MM.1S (cell line): Measurements from ENCODE around the gene HEMK1.

Experiments used
- DNase-seq: peaks from one replicate; pipeline ENCODE4 v3.0.0-alpha.2; 2015
- H2AFZ ChIP-seq: fragments of 300-600 bp; sonication (generic); 2 replicates; pipeline ENCODE4 v1.6.0; 2016; ENCODE audit warnings: antibody characterized with exemption, low read length
- H3F3A ChIP-seq: fragments of 300-600 bp; sonication (generic); 2 replicates; pipeline ENCODE4 v1.6.1; 2016; ENCODE audit warnings: mild to moderate bottlenecking, antibody characterized with exemption, low read length, moderate library complexity, mixed read lengths; ENCODE audit not compliant: insufficient read depth
- H3K27ac ChIP-seq: fragments of 300-600 bp; sonication (generic); 2 replicates; pipeline ENCODE4 v1.5.1; 2016; ENCODE audit warnings: mild to moderate bottlenecking, low read length
- H3K27me3 ChIP-seq: fragments of 300-600 bp; sonication (generic); replicated peaks from 2 replicates; pipeline ENCODE4 v1.6.0; 2016; ENCODE audit warnings: low read length; ENCODE audit not compliant: insufficient read depth
- H3K36me3 ChIP-seq: fragments of 300-600 bp; sonication (generic); replicated peaks from 2 replicates; pipeline ENCODE4 v1.6.1; 2016; ENCODE audit warnings: mild to moderate bottlenecking, low read length, mixed read lengths; ENCODE audit not compliant: insufficient read depth
- H3K4me1 ChIP-seq: fragments of 300-600 bp; sonication (generic); 2 replicates; pipeline ENCODE4 v1.6.1; 2016; ENCODE audit warnings: low read length, mixed read lengths
- H3K4me2 ChIP-seq: fragments of 300-600 bp; sonication (generic); 2 replicates; pipeline ENCODE4 v1.6.0; 2016; ENCODE audit warnings: low read depth, low read length
- H3K4me3 ChIP-seq: fragments of 300-600 bp; sonication (generic); 2 replicates; pipeline ENCODE4 v1.5.1; 2016; ENCODE audit warnings: low read length, mixed read lengths
- H3K79me2 ChIP-seq: fragments of 300-600 bp; sonication (generic); 2 replicates; pipeline ENCODE4 v1.6.1; 2016; ENCODE audit warnings: mixed run types, low read length, mixed read lengths
- H3K9ac ChIP-seq: fragments of 300-600 bp; sonication (generic); 2 replicates; pipeline ENCODE4 v1.6.1; 2016; ENCODE audit warnings: low read length, mixed read lengths
- H3K9me2 ChIP-seq: fragments of 300-600 bp; sonication (generic); replicated peaks from 2 replicates; pipeline ENCODE4 v1.6.1; 2016; ENCODE audit warnings: mild to moderate bottlenecking, low read length, mixed read lengths; ENCODE audit not compliant: insufficient read depth
- H3K9me3 ChIP-seq: fragments of 300-600 bp; sonication (generic); replicated peaks from 2 replicates; pipeline ENCODE4 v1.6.1; 2016; ENCODE audit warnings: mild to moderate bottlenecking, low read length, mixed read lengths; ENCODE audit not compliant: insufficient read depth
- H4K20me1 ChIP-seq: fragments of 300-600 bp; sonication (generic); 2 replicates; pipeline ENCODE4 v1.6.1; 2016; ENCODE audit warnings: mild to moderate bottlenecking, low read length, moderate library complexity, mixed read lengths; ENCODE audit not compliant: insufficient read depth
- CTCF ChIP-seq: fragments of 300-600 bp; sonication (generic); IDR thresholded peaks from 2 replicates; pipeline ENCODE4 v1.5.1; 2016; ENCODE audit warnings: antibody characterized with exemption, low read length, mixed read lengths
- EZH2 ChIP-seq: fragments of 300-600 bp; sonication (generic); optimal IDR thresholded peaks from 2 replicates; pipeline ENCODE3; 2017; ENCODE audit warnings: low read depth, mild to moderate bottlenecking, antibody characterized with exemption, low read length, mixed read lengths
- EZH2phosphoT487 ChIP-seq: fragments of 300-600 bp; sonication (generic); IDR thresholded peaks from 2 replicates; pipeline ENCODE4 v1.6.1; 2018; ENCODE audit warnings: antibody characterized with exemption, low read length

Gene HEMK1

GRCh38 chr3:50549226-50549625 is 20.1 kb upstream of the HEMK1 start:
- TF ChIP-seq EZH2phosphoT487: no peak
- Histone ChIP-seq H3K27ac (no peak overlapping the region), H3K9ac (no peak overlapping the region), H3K36me3 (no peaks in the 10 kb centered on the region), H3K4me1 (no peaks in the 10 kb centered on the region), H3K4me2 (no peak overlapping the region), H3K79me2 (no peaks in the 10 kb centered on the region), H3K9me2 (no peaks in the 10 kb centered on the region), H4K20me1 (no peaks in the 10 kb centered on the region), H3K9me3 (no peaks in the 10 kb centered on the region), H3K27me3 (peaks cover 32% of the 10 kb centered on the region), H3F3A (no peaks in the 10 kb centered on the region), H3K4me3 (no peak overlapping the region), H2AFZ (no peak overlapping the region)
- no peak for DNase-seq

- Histone ChIP-seq H3K4me1 (no peaks in the 10 kb centered on the region), H3K9me3 (no peaks in the 10 kb centered on the region), H3K27me3 (peaks cover 24% of the 10 kb centered on the region), H2AFZ (no peak overlapping the region), H3K27ac (no peak overlapping the region), H3K9me2 (no peaks in the 10 kb centered on the region), H3K4me3 (no peak overlapping the region), H3K9ac (no peak overlapping the region), H3F3A (no peaks in the 10 kb centered on the region), H3K36me3 (no peaks in the 10 kb centered on the region), H3K79me2 (no peaks in the 10 kb centered on the region), H3K4me2 (no peak overlapping the region), H4K20me1 (no peaks in the 10 kb centered on the region)
- peak; percentile 29 for DNase-seq
- no peak for TF ChIP-seq EZH2phosphoT487
- TF ChIP-seq CTCF: peak; percentile 50
- no peak for TF ChIP-seq EZH2
Measured at GRCh38 chr3:50550079-50550736, 19.1 kb upstream of the HEMK1 start.

GRCh38 chr3:50551054-50551659 is 18.2 kb upstream of the HEMK1 start:
- peaks cover 32% of the 10 kb centered on the region for H3K27me3 ChIP-seq
- H3K4me3 ChIP-seq: no peak overlapping the region

More at GRCh38 chr3:50551054-50551659, 18.2 kb upstream of the HEMK1 start:
- H3K4me1 ChIP-seq: no peaks in the 10 kb centered on the region
- H3K36me3 ChIP-seq: no peaks in the 10 kb centered on the region
- no peaks in the 10 kb centered on the region for H3F3A ChIP-seq
- TF ChIP-seq CTCF: no peak
- no peak for TF ChIP-seq EZH2phosphoT487
- TF ChIP-seq EZH2: no peak
- H3K9me2 ChIP-seq: no peaks in the 10 kb centered on the region
- no peaks in the 10 kb centered on the region for H3K9me3 ChIP-seq
- DNase-seq: no peak
- H2AFZ ChIP-seq: no peak overlapping the region
- H3K4me2 ChIP-seq: no peak overlapping the region
- no peaks in the 10 kb centered on the region for H3K79me2 ChIP-seq
- H3K9ac ChIP-seq: no peak overlapping the region
- no peaks in the 10 kb centered on the region for H4K20me1 ChIP-seq
- no peak overlapping the region for H3K27ac ChIP-seq
